GM19324 (cell line): ENCODE results near the gene ALG9.

Source experiments
- ATAC-seq: cut with Tn5 transposase; IDR thresholded peaks from one replicate; pipeline ENCODE4 v1.9.1; 2021; ENCODE audit warnings: mild to moderate bottlenecking, moderate library complexity; ENCODE audit not compliant: unreplicated experiment, low FRiP score

The ALG9 gene

DNA sequence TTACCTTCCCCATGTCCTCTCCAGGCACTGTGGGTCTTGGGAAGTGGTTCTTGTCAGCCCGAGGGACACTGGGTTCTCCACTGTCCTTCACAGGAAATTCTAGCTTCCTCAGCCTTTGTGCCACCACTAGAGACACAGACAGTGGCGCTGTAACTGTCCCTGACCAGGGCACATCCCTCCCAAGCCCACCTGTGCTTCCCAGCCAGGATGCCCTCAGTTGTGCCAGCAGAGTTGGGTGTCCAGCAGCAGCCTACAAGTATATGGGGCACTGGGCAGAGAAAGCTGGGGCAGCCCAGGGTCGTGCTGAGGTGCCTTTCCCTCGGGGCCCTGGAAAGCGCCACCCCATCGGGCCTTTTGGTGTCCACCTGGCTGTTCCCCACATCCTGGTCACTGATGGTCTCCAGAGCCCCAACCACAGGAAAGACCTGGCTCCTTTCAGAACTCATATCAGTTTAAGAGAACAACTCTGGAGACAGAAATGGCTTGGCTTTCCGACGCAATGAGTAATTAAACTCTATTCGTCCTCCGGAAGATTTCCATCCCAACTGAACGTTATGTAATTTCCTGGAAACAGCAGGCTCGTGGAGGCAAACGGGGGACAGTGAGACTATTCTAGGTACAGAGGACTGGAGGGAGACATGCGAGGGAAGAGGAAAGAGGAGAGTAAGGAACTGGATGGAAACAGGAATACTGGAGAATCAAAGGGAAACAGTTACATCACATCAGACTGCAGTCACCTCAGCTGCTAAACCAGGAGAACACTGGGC, 133.8 kb downstream of the ALG9 start:
- ATAC-seq: no peak

DNA sequence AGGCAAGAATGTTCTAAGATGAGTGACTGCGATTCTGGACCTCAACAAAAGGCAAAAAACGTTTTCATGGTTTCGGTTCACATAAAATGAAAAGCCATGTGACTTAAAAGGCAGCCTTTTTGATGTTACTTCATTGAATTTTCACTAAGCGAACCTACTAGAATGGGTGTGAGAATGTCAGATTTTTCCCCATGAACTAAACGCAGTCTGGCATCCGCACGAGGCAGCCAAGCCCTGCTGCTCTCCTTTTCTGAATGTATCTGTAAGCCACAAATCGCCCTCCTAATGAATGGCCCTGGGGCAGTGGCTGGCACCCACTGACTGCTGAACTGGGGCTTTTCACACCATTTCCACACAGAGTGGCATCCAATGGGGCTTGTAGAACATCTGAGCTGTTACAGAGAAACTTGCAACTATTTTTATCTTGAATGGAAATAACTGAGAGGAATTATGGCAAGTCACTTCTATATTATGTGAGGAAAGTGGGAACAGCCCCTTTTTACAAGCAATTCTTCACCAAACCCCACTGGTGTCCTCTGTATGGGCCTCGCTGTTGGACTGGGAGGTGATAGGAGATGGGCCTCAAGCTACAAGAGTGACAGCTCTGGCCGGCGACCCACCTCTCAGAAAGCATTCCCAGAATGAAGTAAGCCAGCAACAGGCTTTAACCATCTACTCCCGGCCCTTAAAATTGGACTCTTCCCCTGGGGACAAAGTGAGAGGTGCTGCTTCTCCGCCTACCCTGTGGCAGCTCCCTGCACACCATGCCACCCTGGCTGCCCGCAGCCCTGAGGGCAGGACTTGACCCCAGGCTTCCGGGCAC, 134.5 kb downstream of the ALG9 start:
- no peak for ATAC-seq
